Spleen (tissue), 7 donors: ENCODE measurements around the gene TRPC1.

Source experiments
- POLR2A ChIP-seq, 3 donors: fragments of 450-650 bp; IDR thresholded peaks; one replicate each; pipeline ENCODE4 v1.5.1; 2017; ENCODE audit warnings: antibody characterized with exemption in 3 of 3, mild to moderate bottlenecking in 1 of 3
- TF ChIP-seq, protein P1 (sequence below), 11 experiments: fragments of 200-600 bp in 7 of 11; fragments of 450-650 bp in 4 of 11; sonication (generic) in 4 of 11; IDR thresholded peaks in 8 of 11; conservative IDR thresholded peaks in 3 of 11; 1 replicate in 7 of 11; 2 replicates in 4 of 11; pipeline versions ENCODE4 v1.4.0 to v1.8.0; 2016 to 2021; ENCODE audit warnings: antibody characterized with exemption in 11 of 11, inconsistent platforms in 4 of 11, mild to moderate bottlenecking in 1 of 11
- donor health status: DM: no; HTN: no; CAD: no; lungs with moderate emphysema.
- donor health status: DM: no; HTN: no; CAD: no.
- donor health status: DM: no; HTN: no; CAD: no.

DNA sequence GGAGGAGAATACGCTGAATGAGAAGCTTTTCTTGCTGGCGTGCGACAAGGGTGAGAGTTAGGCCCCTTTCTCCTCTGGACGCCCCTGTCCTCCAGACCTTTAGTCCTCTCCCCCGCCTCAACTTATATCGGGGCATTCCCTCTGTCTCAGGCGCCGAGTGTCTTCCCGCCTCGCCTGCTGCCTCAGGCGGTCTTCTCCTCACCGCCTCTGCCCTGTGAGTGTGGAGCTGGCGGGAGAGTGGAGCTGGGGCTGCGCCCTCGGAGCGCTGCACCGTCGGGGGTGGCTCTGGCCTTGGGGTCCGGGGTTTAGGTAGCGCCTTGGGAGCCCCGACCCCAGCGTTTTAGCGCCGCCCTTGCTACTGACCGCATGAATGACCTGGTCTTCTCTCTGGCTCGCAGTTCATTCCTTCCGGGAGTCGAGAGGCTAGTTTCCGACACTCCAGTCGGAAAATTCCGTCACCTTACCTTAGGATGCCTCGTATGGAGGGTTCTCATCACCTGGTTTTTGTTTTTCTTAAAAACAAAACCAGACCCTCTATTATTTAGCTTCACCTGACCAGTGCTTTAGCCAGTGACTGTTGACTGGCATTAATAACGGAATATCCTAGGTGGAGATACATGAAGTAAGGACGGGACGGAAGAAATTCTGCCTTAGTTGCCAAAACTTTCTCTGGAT, 985 bp downstream of the TRPC1 start:
- TF ChIP-seq, protein P1, sequence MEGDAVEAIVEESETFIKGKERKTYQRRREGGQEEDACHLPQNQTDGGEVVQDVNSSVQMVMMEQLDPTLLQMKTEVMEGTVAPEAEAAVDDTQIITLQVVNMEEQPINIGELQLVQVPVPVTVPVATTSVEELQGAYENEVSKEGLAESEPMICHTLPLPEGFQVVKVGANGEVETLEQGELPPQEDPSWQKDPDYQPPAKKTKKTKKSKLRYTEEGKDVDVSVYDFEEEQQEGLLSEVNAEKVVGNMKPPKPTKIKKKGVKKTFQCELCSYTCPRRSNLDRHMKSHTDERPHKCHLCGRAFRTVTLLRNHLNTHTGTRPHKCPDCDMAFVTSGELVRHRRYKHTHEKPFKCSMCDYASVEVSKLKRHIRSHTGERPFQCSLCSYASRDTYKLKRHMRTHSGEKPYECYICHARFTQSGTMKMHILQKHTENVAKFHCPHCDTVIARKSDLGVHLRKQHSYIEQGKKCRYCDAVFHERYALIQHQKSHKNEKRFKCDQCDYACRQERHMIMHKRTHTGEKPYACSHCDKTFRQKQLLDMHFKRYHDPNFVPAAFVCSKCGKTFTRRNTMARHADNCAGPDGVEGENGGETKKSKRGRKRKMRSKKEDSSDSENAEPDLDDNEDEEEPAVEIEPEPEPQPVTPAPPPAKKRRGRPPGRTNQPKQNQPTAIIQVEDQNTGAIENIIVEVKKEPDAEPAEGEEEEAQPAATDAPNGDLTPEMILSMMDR (IDR thresholded peaks at IDR 0.05 in 8 of 11, conservative IDR thresholded peaks at IDR 0.05 in 3 of 11), result no peak
- no peak for TF ChIP-seq POLR2A (IDR thresholded peaks at IDR 0.05)
